Activated CD4-positive, alpha-beta T cell treated with anti-CD3 and anti-CD28 coated beads, Interleukin-2, amount 50 U/mL, for 16 hours (primary cell): ENCODE measurements around the gene CDK5R1.
"Not testable (repeated sequence)": the region's sequence is repeated elsewhere in the genome, so short reads cannot be mapped to it uniquely, and the experiment has no call there.

Experiments
- DNase-seq: peaks from one replicate; pipeline ENCODE4 v3.0.0-alpha.2; 2020

The CDK5R1 gene

GRCh38 chr17:32486701-32487472 is at the start of gene CDK5R1:
CDK5R1 (plus strand) TSS chr17:32486993; CDS start chr17:32487621, 628 bp downstream.
- DNase-seq = peak; percentile 57

- DNase-seq = no peak
These were observed 46.1 kb upstream of the CDK5R1 start for GRCh38 chr17:32440722-32441121.

- DNase-seq = no peak
These were observed 44.9 kb upstream of the CDK5R1 start for GRCh38 chr17:32441886-32442285.

DNA sequence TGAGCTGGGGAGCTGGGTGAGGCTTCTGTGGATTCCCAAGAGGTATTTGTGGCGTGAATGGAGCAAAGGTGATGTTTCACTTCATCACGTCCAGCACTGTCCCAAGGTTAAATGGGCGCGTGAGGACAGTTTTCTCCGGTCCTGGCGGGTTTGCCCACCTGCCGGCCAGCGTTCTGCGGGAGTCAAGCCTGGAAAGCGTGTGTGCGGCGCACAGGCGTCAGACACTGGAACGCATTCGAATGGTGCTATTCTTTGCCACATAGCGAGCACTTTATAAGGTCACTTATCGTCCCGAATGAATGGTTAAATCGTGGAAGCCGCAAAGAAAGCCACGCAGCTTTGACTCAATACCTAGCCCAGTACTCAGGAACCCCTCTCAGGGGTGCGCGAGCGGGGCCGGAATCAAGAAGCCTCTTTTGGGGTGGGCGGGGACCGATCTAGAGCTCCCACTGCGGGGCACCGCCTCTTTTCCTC is 42.9 kb upstream of the CDK5R1 start:
- no peak for DNase-seq

GRCh38 chr17:32444301-32445073 is 42.3 kb upstream of the CDK5R1 start, which contains the start of gene PSMD11:
PSMD11 (plus strand) TSS chr17:32444510; CDS start chr17:32444524, 14 bp downstream.
- DNase-seq = peak; percentile 99

DNA sequence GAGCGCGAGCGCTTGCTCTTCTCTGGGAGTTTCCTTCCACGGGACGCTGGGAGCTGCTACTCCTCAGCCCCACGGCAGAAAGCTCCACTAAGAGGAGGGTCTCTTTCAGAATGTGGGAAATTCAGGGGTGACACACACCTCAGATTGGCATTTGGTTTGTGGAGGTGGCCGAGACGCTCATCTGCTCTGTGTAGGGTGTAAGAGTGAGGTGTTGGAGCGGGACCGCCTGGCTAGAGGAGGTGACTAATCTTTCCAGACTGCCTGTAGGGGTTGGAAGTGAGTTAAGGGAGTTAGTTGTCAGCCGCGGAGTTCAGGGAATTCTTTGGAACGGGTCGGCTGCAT is 41.7 kb upstream of the CDK5R1 start:
- peak; percentile 44 for DNase-seq

GRCh38 chr17:32445497-32445896 is 41.3 kb upstream of the CDK5R1 start:
- DNase-seq = peak; percentile 10

DNA sequence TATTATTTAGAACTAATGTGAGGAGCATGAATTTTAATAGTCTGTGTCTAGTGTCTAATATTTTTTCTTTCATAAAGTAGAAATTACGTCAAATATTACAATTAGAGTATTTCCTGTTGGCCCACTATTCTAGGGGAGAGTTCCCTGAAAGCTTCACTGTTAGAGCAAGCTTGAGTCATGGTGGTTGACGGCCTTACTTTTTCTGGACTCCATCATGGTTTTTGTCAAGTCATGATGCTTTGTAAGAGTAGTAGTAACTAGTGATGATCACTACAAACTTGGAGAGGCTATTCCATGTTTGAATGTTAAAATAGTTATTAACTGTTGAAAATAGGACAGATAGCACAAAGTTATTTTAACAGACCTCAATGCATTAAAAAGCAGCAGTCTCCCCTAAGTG is 40.8 kb upstream of the CDK5R1 start:
- peak; percentile 56 for DNase-seq

DNA sequence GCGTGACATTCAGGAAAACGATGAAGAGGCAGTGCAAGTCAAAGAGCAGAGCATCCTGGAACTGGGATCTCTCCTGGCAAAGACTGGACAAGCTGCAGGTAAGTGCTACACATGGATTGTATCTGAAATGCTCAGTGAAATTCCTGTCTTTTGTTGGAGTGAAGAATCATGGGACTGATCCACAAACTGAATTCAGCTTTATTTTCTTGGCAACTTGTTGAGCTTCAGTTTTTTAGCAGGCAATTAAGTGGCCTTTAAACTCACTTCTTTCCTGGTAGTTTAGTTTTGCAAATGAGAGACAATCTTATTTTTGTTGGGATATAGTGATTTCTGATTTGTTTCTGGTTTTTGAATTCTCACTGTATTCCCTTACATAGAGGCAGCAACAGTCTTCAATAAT is 39.8 kb upstream of the CDK5R1 start:
- DNase-seq = no peak

DNA sequence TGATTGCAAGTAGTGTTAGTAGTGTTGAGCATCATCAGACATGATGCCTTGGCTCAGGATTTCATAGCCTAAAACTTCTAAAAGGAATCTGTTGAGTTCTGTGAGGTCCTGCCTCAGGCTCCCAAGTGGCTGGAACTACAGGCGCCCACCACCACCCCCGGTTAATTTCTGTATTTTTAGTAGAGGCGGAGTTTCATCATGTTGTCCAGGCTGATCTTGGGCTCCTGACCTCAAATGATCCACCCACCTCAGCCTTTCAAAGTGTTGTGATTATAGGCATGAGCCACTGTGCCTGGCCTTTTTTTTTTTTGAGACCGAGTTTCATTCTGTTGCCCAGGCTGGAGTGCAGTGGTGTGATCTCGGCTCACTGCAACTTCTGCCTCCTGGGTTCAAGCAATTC is 36.8 kb upstream of the CDK5R1 start:
- no peak for DNase-seq

GRCh38 chr17:32450379-32450778 is 36.4 kb upstream of the CDK5R1 start:
- not testable (repeated sequence) for DNase-seq

DNA sequence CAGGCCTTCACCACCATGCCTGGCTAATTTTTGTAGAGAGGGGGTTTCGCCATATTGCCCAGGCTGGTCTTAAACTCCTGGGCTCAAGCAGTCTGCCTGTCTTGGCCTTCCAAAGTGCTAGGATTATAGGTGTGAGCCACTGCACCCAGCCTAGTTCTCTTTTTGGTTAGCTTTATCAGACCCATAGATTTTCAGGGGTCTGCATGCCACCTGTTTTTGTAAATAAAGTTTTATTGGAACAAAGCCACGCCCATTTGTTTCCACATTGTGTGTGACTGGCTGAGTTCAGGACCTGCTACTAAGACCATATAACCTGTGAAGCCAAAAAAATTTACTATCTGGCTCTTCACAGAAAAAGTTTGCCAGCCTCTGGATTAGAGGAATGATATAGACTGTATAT is 34.9 kb upstream of the CDK5R1 start:
- DNase-seq = no peak

- DNase-seq = no peak
These were observed 34.5 kb upstream of the CDK5R1 start for GRCh38 chr17:32452281-32452680.

DNA sequence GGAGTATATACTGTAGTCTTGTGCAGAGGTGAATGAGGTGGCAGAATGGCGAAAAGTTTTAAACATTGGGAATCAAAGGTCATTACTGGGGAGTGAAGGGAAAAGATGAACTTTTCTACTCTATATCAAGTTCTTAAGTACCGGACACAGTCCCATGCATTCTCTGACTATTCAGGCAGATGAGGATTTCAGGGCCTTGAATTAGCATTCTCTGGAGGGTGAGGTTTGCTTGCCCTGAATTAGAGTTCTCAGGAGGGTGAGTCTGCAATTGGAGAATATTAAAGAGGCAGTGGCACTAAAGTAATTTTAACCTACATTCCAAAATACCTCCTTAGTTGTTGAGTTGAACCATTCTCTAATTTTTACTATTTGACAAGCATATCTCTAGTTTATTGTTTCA is 33.4 kb upstream of the CDK5R1 start:
- no peak for DNase-seq

DNA sequence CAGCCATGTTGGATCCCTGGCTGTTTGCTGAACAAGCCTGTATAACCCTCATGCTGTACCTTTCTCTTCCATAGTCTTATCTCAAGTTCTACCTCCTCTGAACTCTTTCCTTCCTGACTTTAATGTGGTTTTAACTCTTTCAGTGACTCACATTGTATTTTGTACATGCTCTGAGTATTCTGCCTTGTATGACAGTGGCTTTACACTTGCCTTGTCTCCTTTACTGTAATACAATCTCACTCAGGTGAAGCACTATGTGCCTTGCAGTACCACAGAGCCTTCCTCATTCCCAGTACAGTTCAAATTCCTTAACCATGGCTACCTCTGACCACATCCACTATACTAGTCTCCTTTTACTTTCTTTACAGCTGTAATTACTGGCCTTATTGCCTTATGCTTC is 28.4 kb upstream of the CDK5R1 start:
- peak; percentile 23 for DNase-seq

DNA sequence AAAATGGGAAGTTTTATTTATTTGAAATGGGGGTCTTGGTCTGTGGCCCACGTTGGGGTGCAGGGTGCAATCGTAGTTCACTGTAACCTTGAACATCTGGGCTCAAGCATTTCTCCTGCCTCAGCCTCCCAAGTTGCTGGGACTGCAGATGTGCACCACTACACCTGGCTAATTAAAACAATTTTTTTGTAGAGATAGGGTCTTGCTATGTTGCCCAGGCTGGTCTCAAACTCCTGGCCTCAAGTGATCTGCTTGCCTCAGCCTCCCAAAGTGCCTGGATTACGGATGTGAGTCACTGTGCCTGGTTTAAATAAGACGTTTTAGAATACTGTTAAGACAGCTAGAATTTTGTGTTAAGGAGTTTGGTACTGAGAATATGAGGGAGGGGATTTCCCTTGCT is 26.7 kb upstream of the CDK5R1 start:
- no peak for DNase-seq

DNA sequence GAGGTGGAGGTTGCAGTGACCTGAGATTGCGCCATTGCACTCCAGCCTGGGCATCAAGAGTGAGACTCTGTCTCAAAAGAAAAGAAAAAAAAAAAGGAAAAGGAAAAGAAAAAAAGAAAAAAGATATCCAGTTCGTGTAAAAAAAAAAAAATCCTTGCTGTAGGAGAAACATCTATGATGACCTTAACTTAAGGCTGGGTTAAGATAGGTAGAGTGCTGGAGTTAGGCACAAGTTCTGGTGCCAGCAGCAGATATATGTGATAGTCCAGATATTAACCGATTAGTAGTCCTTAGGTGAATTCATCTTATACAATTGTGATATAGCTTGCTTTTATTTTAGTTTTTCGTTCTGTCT is 25.3 kb upstream of the CDK5R1 start:
- no peak for DNase-seq

DNA sequence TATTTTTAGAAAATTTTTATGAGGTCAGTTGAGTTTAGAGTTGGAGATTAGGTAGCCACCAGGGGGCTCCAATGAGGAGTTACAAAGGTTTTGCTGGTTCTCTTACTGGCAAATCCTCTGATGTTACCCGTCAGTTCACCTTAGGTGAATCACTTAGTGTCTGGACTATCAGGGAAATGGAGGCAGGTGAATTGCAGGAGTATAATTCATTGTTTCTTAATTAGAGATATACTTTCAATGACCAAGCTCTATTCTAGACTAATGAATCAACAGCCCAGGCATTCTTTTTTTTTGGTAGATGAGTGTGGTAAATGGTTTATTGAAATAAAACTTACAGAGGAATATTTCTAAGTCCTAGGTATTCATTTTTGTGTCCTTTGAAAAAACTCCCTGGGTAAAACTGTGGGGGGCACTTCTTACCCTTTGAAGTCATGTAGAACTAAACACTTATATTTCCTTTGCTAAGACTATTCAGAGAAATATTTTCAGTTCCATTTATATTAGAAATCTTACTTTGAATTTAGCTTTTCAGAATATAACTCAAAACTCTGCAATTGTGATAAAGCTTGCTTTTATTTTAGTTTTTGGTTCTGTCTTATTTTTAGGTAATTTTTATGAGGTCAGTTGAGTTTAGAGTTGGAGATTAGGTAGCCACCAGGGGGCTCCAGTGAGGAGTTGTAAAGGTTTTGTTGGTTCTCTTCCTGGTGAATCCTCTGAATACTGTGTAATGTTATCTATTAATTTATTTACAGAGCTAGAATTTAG is 24.8 kb upstream of the CDK5R1 start:
- peak; percentile 70 for DNase-seq

GRCh38 chr17:32463304-32463703 is 23.5 kb upstream of the CDK5R1 start:
- DNase-seq = no peak

DNA sequence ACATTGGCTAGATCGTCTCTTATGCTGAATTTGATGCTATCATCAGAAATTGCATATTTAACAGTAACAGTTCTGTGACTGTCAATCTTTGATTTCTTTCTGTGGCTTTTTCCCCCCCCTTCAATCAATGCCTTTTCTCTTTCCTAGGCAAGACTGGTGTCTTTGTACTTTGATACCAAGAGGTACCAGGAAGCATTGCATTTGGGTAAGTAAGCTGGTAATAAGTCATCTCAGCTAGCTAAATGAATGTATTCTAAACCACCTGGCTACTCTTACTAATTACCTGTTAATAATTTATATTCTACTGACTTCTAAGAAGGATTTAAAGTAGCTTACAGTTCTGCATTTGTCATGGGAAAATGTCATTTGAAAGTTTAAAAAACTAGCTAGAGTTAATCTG is 22.4 kb upstream of the CDK5R1 start:
- no peak for DNase-seq

DNA sequence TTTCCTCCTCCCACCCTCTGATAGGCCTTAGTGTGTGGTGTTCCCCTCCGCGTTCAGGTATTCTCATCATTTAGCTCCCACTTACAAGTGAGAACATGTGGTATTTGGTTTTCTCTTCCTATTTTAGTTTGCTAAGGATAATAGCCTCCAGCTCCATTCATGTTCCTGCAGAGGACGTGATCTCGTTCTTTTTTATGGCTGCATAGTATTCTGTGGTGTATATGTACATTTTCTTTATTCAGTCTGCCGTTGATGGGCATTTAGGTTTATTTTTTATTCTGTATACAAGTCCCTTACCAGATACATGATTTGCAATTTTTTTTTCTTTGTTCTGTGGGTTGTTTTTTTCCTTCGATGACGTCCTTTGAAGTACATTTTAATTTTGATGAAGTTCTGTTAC is 18.8 kb upstream of the CDK5R1 start:
- no peak for DNase-seq

DNA sequence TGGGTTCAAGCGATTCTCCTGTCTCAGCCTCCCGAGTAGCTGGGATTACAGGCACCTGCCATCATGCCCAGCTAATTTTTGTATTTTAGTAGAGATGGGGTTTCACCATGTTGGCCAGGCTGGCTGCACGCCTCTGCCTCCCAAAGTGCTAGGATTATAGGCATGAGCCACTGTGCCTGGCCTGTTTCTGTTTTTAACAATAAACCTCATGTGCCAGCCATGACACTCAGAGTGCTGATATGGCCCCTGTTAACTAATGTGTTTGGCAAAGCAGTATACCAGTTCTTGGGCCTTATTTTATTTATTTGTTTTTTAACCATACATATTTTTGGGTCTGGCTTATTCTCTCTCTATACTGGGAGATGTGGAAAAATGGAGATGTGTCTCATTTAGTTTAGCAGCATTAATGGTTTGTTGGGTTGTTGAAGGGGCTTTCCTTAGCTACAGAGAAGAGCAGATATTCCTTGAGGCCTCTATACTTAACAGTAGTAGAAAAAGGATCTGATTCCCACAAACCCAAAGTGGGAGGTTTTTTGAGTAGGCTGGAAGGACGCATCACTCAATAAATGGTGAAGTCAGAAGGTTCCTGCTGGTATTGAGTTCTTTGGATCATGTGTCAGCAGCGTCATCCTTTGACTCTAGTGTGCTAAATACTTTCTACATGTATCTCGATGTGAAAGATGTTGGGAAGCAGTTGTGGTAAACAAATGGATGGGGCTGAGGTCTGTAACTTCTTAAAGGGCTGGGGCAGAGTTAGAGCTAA is 16.2 kb upstream of the CDK5R1 start:
- DNase-seq = no peak

DNA sequence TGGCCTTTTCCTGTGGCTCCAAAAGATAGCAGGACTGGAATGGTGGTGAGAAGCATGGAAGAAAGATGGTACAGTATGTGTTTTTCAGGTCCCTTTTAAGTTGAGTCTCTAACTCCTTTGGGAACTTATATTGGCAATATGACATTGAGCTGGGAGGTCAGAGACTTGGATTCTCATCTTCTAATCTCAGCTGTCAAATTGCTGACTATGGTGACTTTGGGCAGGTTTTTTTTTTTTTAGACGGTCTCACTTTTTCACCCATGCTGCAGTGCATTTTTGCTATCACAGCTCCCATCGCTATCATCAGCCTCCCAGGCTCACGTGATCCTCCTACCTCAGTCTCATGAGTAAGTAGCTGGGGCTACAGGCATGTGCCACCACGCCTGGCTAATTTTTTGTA is 15.1 kb upstream of the CDK5R1 start:
- DNase-seq = no peak
